H1 (cell line): ENCODE measurements around the gene RNF220. TPM values are rescaled to one million over a fixed set of nuclear protein-coding genes. Genes with fewer than 3 reads are reported as not detected.

ENCODE experiments used
- CTCF ChIA-PET: fragments of 300-600 bp; sonication (Branson Sonifier 250); formaldehyde crosslinking; loops from one replicate; lab custom pipeline; 2021; ENCODE audit not compliant: partially characterized antibody; lab: Charles Lee
- POLR2A ChIA-PET: fragments of 300-600 bp; sonication (Branson Sonifier 250); formaldehyde crosslinking; loops from one replicate; lab custom pipeline; 2021; ENCODE audit warnings: inconsistent platforms; ENCODE audit not compliant: partially characterized antibody; lab: Charles Lee
- DNase-seq, 2 experiments: peaks; one replicate each; pipeline versions ENCODE4 v3.0.0 to v3.0.0-alpha.2; 2010 to 2022; ENCODE audit warnings: low spot score in 2 of 2, low read depth in 1 of 2, mixed read lengths in 1 of 2
- FAIRE-seq: peaks from 2 replicates; lab custom pipeline; 2011; peaks lifted over from hg19 to GRCh38; lab: Jason Lieb, UNC
- H2AFZ ChIP-seq: 2 replicates; pipeline ENCODE4 v1.8.1; 2012; ENCODE audit warnings: low read length, inconsistent platforms
- H2AK5ac ChIP-seq: 2 replicates; pipeline ENCODE4 v1.6.1; 2013; ENCODE audit warnings: low read depth, low read length
- H2BK120ac ChIP-seq: replicated peaks from 2 replicates; pipeline ENCODE3; 2013; ENCODE audit warnings: low read depth, low read length, inconsistent platforms
- H2BK12ac ChIP-seq: 2 replicates; pipeline ENCODE4 v1.6.1; 2013; ENCODE audit warnings: low read depth, low read length
- H2BK15ac ChIP-seq: 2 replicates; pipeline ENCODE4 v1.6.1; 2013; ENCODE audit warnings: low read length
- H2BK20ac ChIP-seq: 2 replicates; pipeline ENCODE4 v1.6.1; 2013; ENCODE audit warnings: low read length
- H2BK5ac ChIP-seq: 2 replicates; pipeline ENCODE4 v1.6.1; 2013; ENCODE audit warnings: low read depth, low read length
- H3K14ac ChIP-seq: 2 replicates; pipeline ENCODE4 v1.6.1; 2013; ENCODE audit warnings: inconsistent platforms; ENCODE audit not compliant: insufficient read length
- H3K18ac ChIP-seq: 2 replicates; pipeline ENCODE4 v1.6.1; 2013; ENCODE audit warnings: low read length; ENCODE audit errors: extremely low read depth
- H3K23ac ChIP-seq: 2 replicates; pipeline ENCODE4 v1.6.1; 2013; ENCODE audit warnings: inconsistent platforms; ENCODE audit not compliant: insufficient read length
- H3K23me2 ChIP-seq: 2 replicates; pipeline ENCODE4 v1.6.1; 2013; ENCODE audit warnings: low read depth, low read length
- H3K27ac ChIP-seq: 2 replicates; pipeline ENCODE4 v1.6.1; 2011; ENCODE audit warnings: low read depth, low read length, inconsistent platforms
- H3K27me3 ChIP-seq, 4 experiments: replicated peaks in 1 of 4; 1 replicate in 1 of 4; 2 replicates in 3 of 4; pipeline versions ENCODE4 v1.6.1 to v1.8.1; 2011 to 2013; ENCODE audit warnings: low read length in 3 of 4, mild to moderate bottlenecking in 3 of 4, inconsistent platforms in 2 of 4, mixed read lengths in 2 of 4, moderate library complexity in 1 of 4; ENCODE audit not compliant: control insufficient read depth in 3 of 4, insufficient read depth in 3 of 4; ENCODE audit errors: extremely low read depth in 1 of 4
- H3K36me3 ChIP-seq, 4 experiments: 2 replicates each; pipeline versions ENCODE4 v1.6.1 to v1.8.1; 2011 to 2013; ENCODE audit warnings: mild to moderate bottlenecking in 4 of 4, low read length in 3 of 4, moderate library complexity in 2 of 4, control low read depth in 1 of 4, inconsistent platforms in 1 of 4; ENCODE audit not compliant: insufficient read depth in 4 of 4, control insufficient read depth in 2 of 4
- H3K4ac ChIP-seq: replicated peaks from 2 replicates; pipeline ENCODE3; 2013; ENCODE audit warnings: low read length, low read depth, mixed read lengths, inconsistent platforms; ENCODE audit not compliant: insufficient read length
- H3K4me1 ChIP-seq, 4 experiments: replicated peaks in 1 of 4; 1 replicate in 1 of 4; 2 replicates in 3 of 4; pipeline versions ENCODE4 v1.6.1 to v1.8.1; 2011 to 2013; ENCODE audit warnings: low read length in 3 of 4, inconsistent platforms in 2 of 4, mixed read lengths in 1 of 4; ENCODE audit not compliant: insufficient read depth in 4 of 4, control insufficient read depth in 3 of 4
- H3K4me2 ChIP-seq, 2 experiments: 2 replicates each; pipeline versions ENCODE4 v1.6.1 to v1.8.1; 2011 to 2013; ENCODE audit warnings: low read depth in 2 of 2, low read length in 2 of 2, control low read depth in 1 of 2, inconsistent platforms in 1 of 2, mild to moderate bottlenecking in 1 of 2; ENCODE audit not compliant: insufficient read depth in 1 of 2
- H3K4me3 ChIP-seq, 4 experiments: fragments of 200-600, 300-600 bp in 1 of 4; sonication (generic), shearing (Covaris generic), sonication (Bioruptor Twin) in 1 of 4; 2 replicates each; pipeline versions ENCODE4 v1.5.1 to v1.8.1; 2011 to 2016; ENCODE audit warnings: low read length in 4 of 4, low read depth in 3 of 4, control low read depth in 2 of 4, inconsistent platforms in 2 of 4, mild to moderate bottlenecking in 2 of 4, mixed read lengths in 1 of 4, moderate library complexity in 1 of 4; ENCODE audit not compliant: insufficient read depth in 2 of 4; ENCODE audit errors: extremely low read depth in 1 of 4
- H3K56ac ChIP-seq: replicated peaks from 2 replicates; pipeline ENCODE3; 2013; ENCODE audit warnings: low read depth, mild to moderate bottlenecking, mixed read lengths, low read length, inconsistent platforms; ENCODE audit not compliant: insufficient read length
- H3K79me1 ChIP-seq: 2 replicates; pipeline ENCODE4 v1.6.1; 2013; ENCODE audit warnings: low read depth, low read length, control low read depth
- H3K79me2 ChIP-seq, 2 experiments: 2 replicates each; pipeline versions ENCODE4 v1.6.1 to v1.8.1; 2012 to 2013; ENCODE audit warnings: low read length in 2 of 2, mild to moderate bottlenecking in 2 of 2, inconsistent platforms in 1 of 2; ENCODE audit not compliant: insufficient read depth in 2 of 2, control insufficient read depth in 1 of 2
- H3K9ac ChIP-seq, 4 experiments: replicated peaks in 1 of 4; 1 replicate in 1 of 4; 2 replicates in 3 of 4; pipeline versions ENCODE4 v1.6.1 to v1.8.1; 2011 to 2013; ENCODE audit warnings: low read depth in 3 of 4, low read length in 3 of 4, control low read depth in 2 of 4, mild to moderate bottlenecking in 2 of 4, moderate library complexity in 2 of 4, inconsistent platforms in 1 of 4; ENCODE audit errors: extremely low read depth in 1 of 4
- H3K9me3 ChIP-seq, 2 experiments: 2 replicates each; pipeline versions ENCODE4 v1.6.1 to v1.8.1; 2012 to 2013; ENCODE audit warnings: mild to moderate bottlenecking in 2 of 2, moderate library complexity in 2 of 2, control low read depth in 1 of 2, inconsistent platforms in 1 of 2, low read depth in 1 of 2, low read length in 1 of 2, mixed read lengths in 1 of 2; ENCODE audit not compliant: insufficient read depth in 2 of 2
- H4K20me1 ChIP-seq, 2 experiments: replicated peaks in 1 of 2; 2 replicates each; pipeline versions ENCODE3 to v1.8.1; 2011 to 2013; ENCODE audit warnings: inconsistent platforms in 2 of 2, low read length in 2 of 2, mild to moderate bottlenecking in 1 of 2; ENCODE audit not compliant: insufficient read depth in 2 of 2, control insufficient read depth in 1 of 2
- H4K5ac ChIP-seq: 2 replicates; pipeline ENCODE4 v1.6.1; 2013; ENCODE audit warnings: low read length, low read depth, mixed read lengths, inconsistent platforms; ENCODE audit not compliant: insufficient read length
- H4K8ac ChIP-seq: 2 replicates; pipeline ENCODE4 v1.8.0; 2013; ENCODE audit warnings: mild to moderate bottlenecking, moderate library complexity, low read length, inconsistent platforms; ENCODE audit not compliant: insufficient read depth; ENCODE audit errors: extremely low read depth
- H4K91ac ChIP-seq: replicated peaks from 2 replicates; pipeline ENCODE3; 2013; ENCODE audit warnings: low read length, mixed read lengths, inconsistent platforms; ENCODE audit not compliant: insufficient read length
- BACH1 ChIP-seq: IDR thresholded peaks from 2 replicates; pipeline ENCODE4 v1.6.1; 2012; ENCODE audit warnings: low read length, improper control_type of control experiment
- CEBPB ChIP-seq: IDR thresholded peaks from 2 replicates; pipeline ENCODE4 v1.6.1; 2012; ENCODE audit warnings: low read depth, low read length
- CREB1 ChIP-seq: IDR thresholded peaks from 2 replicates; pipeline ENCODE4 v1.6.1; 2012; ENCODE audit warnings: inconsistent platforms
- CTBP2 ChIP-seq: IDR thresholded peaks from 2 replicates; pipeline ENCODE4 v1.7.0; 2011; ENCODE audit warnings: borderline replicate concordance, mild to moderate bottlenecking, moderate library complexity, mixed read lengths, low read length; ENCODE audit not compliant: insufficient read depth, insufficient read length
- EP300 ChIP-seq, 2 experiments: IDR thresholded peaks; 1 replicate in 1 of 2; 2 replicates in 1 of 2; pipeline ENCODE4 v1.6.1; 2011 to 2012; ENCODE audit warnings: low read depth in 2 of 2, low read length in 2 of 2, mild to moderate bottlenecking in 2 of 2, borderline replicate concordance in 1 of 2, inconsistent platforms in 1 of 2, moderate library complexity in 1 of 2
- EZH2 ChIP-seq: fragments of 200-600 bp; sonication (generic); IDR thresholded peaks from 2 replicates; pipeline ENCODE4 v1.7.1; 2012; ENCODE audit warnings: low read depth, mild to moderate bottlenecking, moderate library complexity, low read length, inconsistent platforms; ENCODE audit not compliant: severe bottlenecking
- HDAC6 ChIP-seq: IDR thresholded peaks from one replicate; pipeline ENCODE4 v1.7.1; 2012; ENCODE audit warnings: low read depth, mild to moderate bottlenecking, inconsistent platforms, low read length, moderate library complexity
- RBBP5 ChIP-seq: IDR thresholded peaks from 2 replicates; pipeline ENCODE4 v1.7.1; 2012; ENCODE audit warnings: low read depth, mild to moderate bottlenecking, inconsistent platforms, low read length, moderate library complexity, borderline replicate concordance
- SAP30 ChIP-seq: fragments of 300-600 bp; sonication (generic); IDR thresholded peaks from 2 replicates; pipeline ENCODE4 v1.7.1; 2012; ENCODE audit warnings: low read length, moderate library complexity, mild to moderate bottlenecking, inconsistent platforms; ENCODE audit not compliant: insufficient read depth, insufficient replicate concordance
- SP1 ChIP-seq: IDR thresholded peaks from 2 replicates; pipeline ENCODE4 v1.6.1; 2011; ENCODE audit warnings: low read depth, low read length
- SUZ12 ChIP-seq: fragments of 200-600 bp; sonication (generic); IDR thresholded peaks from 2 replicates; pipeline ENCODE4 v1.6.1; 2012; ENCODE audit warnings: mild to moderate bottlenecking, inconsistent platforms, low read length, moderate library complexity, mixed read lengths
- WGBS, 2 experiments: shearing (Covaris generic) in 1 of 2; methylation state at CpG; one replicate each; pipeline versions ENCODE4 v1.1.6 to v1.1.7; 2013 to 2015; ENCODE audit warnings: low lambda C conversion rate in 2 of 2, mixed read lengths in 2 of 2, inconsistent platforms in 1 of 2, low coverage in 1 of 2, missing lambda C conversion rate in 1 of 2; ENCODE audit not compliant: insufficient replicate concordance in 2 of 2, insufficient coverage in 1 of 2, insufficient read length in 1 of 2; ENCODE audit errors: extremely low coverage in 1 of 2, missing lambda C conversion rate in 1 of 2; 5-methylcytosine and 5-hydroxymethylcytosine counted together
- polyA plus RNA-seq, 7 experiments: library from polyadenylated mRNA; depleted of rRNA in 3 of 7; stranded (reverse) in 5 of 7; unstranded in 2 of 7; fragments of >200 nt in 5 of 7; fragments of 200-250 nt in 2 of 7; gene quantifications; 1 replicate in 5 of 7; 2 replicates in 1 of 7; 4 replicates in 1 of 7; pipeline versions ENCODE4 v1.2.1 to v1.2.3, GENCODE V29; 2011 to 2013; ENCODE audit warnings: missing spikeins in 2 of 7, mixed read lengths in 2 of 7
- total RNA-seq: library from RNA; stranded (reverse); fragmentation: NEBNext Ultra II Directional; extraction: Animal tissue kit (Norgen Biotek cat#: 25700); gene quantifications from 2 replicates; pipeline ENCODE4 v1.2.1, GENCODE V29; 2021
- TF ChIP-seq, protein P1 (sequence below): IDR thresholded peaks from 2 replicates; pipeline ENCODE4 v1.6.1; 2012; ENCODE audit warnings: inconsistent platforms

Gene RNF220
- total and polyA plus RNA-seq, 2 of the 8 experiments (the other 6 are each of a cell fraction or from before 2014, with no cell fraction given) = 123 to 160 TPM

DNA sequence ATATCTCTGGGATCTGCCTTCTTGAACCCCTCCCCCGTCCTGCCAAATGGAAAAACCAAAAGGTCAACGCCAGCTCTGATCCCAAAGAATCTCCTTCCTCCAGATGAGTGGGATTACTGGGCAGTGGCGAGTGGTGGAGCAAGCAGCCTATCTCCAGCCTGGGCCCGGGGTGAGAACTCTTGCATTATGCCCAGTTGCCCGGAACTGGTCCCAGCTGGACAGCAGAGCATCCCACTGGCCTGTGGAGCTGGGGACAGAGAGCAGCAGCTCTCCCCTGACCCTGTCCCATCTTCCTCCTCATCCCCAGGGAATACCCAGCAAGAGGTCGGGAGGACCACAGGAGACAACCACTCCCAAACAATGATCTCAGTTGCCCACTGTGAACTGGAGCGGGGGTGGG lies 138.7 kb downstream of the RNF220 start:
- POLR2A ChIA-PET = interaction anchor here (0.6 to 6.2 kb wide), 22 partner anchors 11 to 254 kb away, joined by 3 to 33 read pairs (median 4); no protein-coding TSS in a partner anchor
- FAIRE-seq = no peak
- H2BK5ac ChIP-seq = peak overlapping the region; percentile 97; the same call in 1 of the 2 replicates
- TF ChIP-seq CTBP2 (no peak), SP1 (no peak), EP300 (IDR thresholded peaks at IDR 0.05; ENCODE audit: borderline replicate concordance in 1 of 2, low read depth in 2 of 2, low read length in 2 of 2) (no peak), CREB1 (no peak), BACH1 (no peak), RBBP5 (0 out of 2 replicates have a peak, but pooled peaks have one; percentile 23), CEBPB (no peak), SAP30 (no peak), EZH2 (no peak), HDAC6 (no peak), SUZ12 (0 out of 2 replicates have a peak, but pooled peaks have one; percentile 27)
- TF ChIP-seq, protein P1, sequence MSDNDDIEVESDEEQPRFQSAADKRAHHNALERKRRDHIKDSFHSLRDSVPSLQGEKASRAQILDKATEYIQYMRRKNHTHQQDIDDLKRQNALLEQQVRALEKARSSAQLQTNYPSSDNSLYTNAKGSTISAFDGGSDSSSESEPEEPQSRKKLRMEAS = no peak

More for the DNA sequence above, 138.7 kb downstream of the RNF220 start:
- Histone ChIP-seq H3K79me2 (peaks cover 0 to 10% of the 10 kb centered on the region in 2 experiments; a peak in 3 of 4 replicates), H3K23ac (no peak overlapping the region), H3K4ac (peak overlapping the region; percentile 49), H3K36me3 (no peaks in the 10 kb centered on the region), H3K9me3 (no peaks in the 10 kb centered on the region), H3K27ac (peak overlapping the region; percentile 78), H3K4me3 (peak overlapping the region in 3 of 4 experiments; percentile 16 to 56 (median 26); a peak in 5 of 8 replicates), H3K79me1 (no peaks in the 10 kb centered on the region; the same call in 1 of the 2 replicates), H4K20me1 (no peaks in the 10 kb centered on the region), H3K14ac (no peak overlapping the region), H3K9ac (peak overlapping the region in 2 of 4 experiments; percentile 8 to 14; a peak in 1 of 7 replicates), H3K4me2 (peak overlapping the region; percentile 68 to 80), H3K56ac (peak overlapping the region; percentile 70), H2AK5ac (peak overlapping the region; percentile 98), H2BK20ac (peak overlapping the region; percentile 98), H3K23me2 (no peaks in the 10 kb centered on the region), H2AFZ (no peak overlapping the region), H4K8ac (peak overlapping the region; percentile 58; the same call in 1 of the 2 replicates), H2BK15ac (peak overlapping the region; percentile 63; the same call in 1 of the 2 replicates), H4K5ac (peak overlapping the region; percentile 74), H2BK12ac (peak overlapping the region; percentile 98), H3K18ac (peak overlapping the region; percentile 95), H3K4me1 (peaks cover 21 to 51% (median 39%) of the 10 kb centered on the region in 4 experiments), H3K27me3 (peaks cover 0 to 10% (median 2%) of the 10 kb centered on the region in 4 experiments; a peak in 2 of 7 replicates), H2BK120ac (peak overlapping the region; percentile 86), H4K91ac (peak overlapping the region; percentile 93)
- CTCF ChIA-PET = interaction anchor here (0.6 to 12.2 kb wide), 27 partner anchors 9 to 1200 kb away, joined by 3 to 78 read pairs (median 4); no protein-coding TSS in a partner anchor
- 6% methylated on average over 7 of the region's 7 CpGs; no CpG with 5 or more reads in 1 of the 2 experiments for WGBS, 2 experiments
- DNase-seq = peak in 1 of 2 experiments; percentile 78
